T1000 (cell line): Measurements from ENCODE around the gene ARHGAP31.
"Not testable (repeated sequence)": the region's sequence is repeated elsewhere in the genome, so short reads cannot be mapped to it uniquely, and the experiment has no call there.

ENCODE experiments used
- DNase-seq: peaks from one replicate; lab custom pipeline; 2025; ENCODE audit warnings: mixed read lengths; lab: John Stamatoyannopoulos, UW

The ARHGAP31 gene, protein sequence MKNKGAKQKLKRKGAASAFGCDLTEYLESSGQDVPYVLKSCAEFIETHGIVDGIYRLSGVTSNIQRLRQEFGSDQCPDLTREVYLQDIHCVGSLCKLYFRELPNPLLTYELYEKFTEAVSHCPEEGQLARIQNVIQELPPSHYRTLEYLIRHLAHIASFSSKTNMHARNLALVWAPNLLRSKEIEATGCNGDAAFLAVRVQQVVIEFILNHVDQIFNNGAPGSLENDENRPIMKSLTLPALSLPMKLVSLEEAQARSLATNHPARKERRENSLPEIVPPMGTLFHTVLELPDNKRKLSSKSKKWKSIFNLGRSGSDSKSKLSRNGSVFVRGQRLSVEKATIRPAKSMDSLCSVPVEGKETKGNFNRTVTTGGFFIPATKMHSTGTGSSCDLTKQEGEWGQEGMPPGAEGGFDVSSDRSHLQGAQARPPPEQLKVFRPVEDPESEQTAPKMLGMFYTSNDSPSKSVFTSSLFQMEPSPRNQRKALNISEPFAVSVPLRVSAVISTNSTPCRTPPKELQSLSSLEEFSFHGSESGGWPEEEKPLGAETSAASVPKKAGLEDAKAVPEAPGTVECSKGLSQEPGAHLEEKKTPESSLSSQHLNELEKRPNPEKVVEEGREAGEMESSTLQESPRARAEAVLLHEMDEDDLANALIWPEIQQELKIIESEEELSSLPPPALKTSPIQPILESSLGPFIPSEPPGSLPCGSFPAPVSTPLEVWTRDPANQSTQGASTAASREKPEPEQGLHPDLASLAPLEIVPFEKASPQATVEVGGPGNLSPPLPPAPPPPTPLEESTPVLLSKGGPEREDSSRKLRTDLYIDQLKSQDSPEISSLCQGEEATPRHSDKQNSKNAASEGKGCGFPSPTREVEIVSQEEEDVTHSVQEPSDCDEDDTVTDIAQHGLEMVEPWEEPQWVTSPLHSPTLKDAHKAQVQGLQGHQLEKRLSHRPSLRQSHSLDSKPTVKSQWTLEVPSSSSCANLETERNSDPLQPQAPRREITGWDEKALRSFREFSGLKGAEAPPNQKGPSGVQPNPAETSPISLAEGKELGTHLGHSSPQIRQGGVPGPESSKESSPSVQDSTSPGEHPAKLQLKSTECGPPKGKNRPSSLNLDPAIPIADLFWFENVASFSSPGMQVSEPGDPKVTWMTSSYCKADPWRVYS (N-terminal part only)

DNA sequence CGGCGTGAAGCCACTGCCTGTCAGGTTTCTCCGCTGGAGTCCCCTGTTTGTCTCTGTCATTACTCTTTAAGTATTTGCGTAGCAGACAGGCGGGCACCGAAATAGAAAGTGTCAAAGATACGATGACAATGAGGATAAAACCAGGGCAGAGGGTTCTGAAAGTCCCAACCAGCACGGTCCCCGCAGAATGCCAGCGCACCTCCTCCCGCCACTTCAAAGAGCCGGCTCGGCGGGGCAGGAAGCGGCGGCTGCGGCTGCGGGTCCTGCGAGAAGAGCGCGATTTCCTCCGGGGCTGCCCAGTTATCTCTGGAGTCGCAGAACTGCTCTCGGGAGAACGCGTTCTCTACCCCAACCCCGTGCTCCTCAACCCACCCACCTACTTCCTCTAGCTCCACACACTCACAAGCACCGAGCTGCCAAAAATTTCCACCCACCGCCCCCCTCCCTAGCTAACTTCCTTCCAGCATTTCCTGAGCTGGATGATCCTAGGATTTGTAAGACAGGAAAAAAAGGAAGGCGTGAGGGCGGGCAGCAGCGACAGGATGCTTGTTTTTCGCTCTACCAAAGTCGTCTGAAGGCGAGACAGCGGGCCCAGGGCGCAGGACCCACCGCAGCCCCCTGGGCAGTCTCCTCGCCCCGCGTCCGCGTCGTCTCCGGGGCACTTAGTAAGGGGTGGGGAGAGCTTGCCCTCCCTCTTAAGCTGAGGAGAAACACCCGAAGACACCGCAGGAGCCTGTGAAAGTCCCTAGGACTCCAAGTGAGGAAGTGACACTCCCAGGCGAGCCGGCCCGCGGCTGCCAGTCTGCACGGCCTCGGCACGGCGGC is at the start of gene ARHGAP31:
Gene ARHGAP31, plus strand, starts transcription at position 513 of the 825 bp plus-strand sequence. CDS start 522 bp downstream, outside the sequence.
- DNase-seq, result peak; percentile 38

DNA sequence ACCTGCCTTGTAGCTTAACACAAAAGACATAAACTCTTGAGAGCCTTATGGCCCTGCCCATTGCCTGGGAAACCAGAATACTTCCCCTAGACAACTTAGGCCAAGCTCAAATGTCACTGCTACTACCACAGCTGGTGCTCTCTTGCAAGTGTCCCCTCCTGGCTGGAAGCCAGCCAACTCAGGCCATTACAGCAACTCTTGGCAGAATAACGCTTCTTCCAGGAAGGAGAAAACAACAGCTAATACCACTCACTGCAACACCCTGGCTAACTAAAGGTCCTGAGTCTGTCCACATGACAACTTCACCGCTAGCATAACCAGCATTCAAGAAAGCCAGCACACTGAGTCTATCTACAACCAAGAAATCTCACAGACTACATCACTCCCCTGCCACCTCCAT is 48.4 kb upstream of the ARHGAP31 start:
- no peak for DNase-seq

DNA sequence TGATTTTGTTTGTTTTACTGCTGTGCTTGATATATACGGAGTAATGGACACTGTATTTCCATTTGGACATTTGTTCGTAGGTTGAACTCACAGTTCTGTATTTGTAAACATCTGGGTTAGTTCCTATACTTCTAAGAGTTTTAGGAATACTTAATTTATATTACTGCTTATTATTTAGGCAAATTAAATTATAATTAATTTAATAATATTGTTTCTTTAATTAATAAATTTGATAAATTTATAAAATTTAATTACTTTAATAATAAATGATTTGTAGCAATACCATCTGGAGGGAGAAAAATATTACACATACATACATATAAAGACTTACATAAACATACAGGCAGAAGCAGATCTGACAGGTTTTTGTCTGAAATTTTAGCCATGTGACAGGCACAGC is 39.0 kb upstream of the ARHGAP31 start:
- DNase-seq, result no peak

DNA sequence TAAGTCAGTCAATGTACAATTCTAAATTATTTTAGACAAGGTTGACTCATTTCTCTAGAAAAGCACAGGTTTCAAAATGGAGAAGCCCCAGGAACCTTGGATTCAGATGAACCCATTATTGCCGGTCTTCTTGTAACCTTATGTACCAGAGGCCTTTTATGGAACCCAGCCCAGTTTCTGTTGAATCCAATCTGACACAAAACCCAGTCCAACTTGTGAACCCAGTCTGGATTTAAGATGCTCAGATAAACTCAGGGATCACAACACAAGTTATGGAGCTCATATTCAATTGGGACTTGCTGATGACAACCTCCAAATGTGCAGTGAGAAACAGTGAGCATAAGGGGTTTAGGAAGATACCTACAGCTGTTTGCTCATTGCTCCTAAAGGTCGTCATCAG is 37.1 kb upstream of the ARHGAP31 start:
- DNase-seq, result no peak

DNA sequence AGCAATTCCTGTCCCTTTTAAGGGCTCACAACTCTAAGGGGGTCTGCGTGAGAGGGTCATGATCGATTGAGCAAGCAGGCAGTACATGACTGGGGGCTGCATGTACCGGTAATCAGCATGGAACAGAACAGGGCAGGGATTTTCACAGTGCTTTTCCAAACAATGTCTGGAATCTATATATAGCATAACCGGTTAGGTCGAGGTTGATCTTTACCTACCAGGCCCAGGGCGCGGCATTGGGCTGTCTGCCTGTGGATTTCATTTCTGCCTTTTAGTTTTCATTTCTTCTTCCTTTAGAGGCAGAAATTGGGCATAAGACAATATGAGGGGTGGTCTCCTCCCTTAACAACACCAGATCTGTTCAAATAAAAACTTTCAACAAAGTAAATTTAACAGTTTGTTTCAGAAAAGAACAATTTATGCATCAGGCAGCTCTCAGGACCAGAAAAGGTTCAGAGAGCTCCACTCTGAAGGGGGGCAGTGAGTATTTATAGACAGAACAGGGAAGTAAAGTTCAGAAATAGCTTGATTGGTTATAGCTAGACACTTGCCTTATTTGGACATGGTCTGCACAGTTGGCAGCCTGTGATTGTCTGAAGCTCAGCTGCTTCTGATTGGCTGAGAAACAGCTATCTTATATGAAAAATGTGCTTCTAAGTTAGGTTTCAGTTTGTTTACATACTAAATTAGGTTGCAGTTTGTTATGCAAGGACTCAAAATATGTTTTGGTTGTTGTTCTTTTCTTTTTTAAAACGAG is 36.4 kb upstream of the ARHGAP31 start:
- no peak for DNase-seq

DNA sequence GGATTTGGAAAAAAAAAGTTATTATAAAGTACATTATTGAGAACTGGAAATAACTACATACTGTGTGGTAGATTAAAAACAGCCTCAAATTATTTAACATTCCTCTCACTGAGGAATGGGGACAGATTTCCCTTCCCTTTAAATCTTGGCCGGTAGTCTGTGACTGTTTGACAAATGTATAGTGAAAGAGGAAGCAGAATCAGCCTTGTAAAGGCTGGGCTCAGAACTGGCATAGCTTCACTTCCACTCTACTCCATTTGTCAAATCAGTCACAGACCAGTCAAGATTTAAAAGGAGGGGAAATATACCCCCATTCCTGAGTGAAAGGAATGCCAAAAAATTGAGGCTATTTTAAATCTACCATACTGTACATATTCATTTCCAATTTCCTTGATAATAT is 35.3 kb upstream of the ARHGAP31 start:
- no peak for DNase-seq

DNA sequence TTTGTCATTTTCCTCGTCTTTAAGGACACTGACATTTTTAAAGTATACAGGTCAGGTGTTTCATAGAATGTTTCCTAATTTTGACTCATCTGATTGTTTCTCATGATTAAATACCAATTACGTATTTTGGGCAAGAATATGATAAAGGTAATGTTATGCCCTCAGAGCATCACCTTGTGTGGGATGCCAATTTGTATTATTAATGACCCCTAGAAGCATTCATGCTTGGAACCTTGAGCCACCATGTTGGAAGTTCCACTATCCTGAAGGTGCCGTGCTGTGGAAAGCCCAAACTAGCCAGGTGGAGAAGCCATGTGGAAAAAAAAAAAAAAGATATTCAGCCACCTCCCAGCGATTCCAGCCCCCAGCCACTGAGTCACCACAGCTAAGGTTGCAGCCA is 34.4 kb upstream of the ARHGAP31 start:
- no peak for DNase-seq

DNA sequence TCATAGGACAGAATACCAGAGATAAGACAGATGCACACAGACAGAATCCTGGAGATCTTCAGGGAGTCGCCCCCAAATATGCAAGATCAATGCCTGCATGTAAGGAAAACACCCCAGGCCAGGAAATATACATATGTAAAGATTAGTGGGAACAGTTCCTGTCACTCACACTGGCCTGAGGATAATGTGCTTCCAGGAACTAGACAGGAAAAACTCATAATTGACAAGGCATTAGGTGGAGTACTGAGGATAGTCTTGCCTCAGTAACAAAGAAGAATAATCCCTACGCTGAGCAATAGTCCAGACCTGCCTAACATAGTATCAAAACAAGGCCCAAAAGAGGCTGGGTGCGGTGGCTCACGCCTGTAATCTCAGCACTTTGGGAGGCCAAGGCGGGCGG is 33.1 kb upstream of the ARHGAP31 start:
- DNase-seq, result no peak

DNA sequence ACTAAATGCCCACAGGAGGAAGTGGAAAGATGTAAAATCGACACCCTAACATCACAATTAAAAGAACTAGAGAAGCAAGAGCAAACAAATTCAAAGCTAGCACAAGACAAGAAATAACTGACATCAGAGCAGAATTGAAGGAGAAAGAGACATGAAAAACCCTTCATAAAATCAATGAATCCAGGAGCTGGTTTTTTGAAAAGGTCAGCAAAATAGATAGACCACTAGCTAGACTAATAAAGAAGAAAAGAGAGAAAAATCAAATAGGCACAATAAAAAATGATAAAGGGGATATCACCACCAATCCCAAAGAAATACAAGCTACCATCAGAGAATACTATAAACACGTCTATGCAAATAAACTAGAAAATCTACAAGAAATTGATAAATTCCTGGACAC is 24.0 kb upstream of the ARHGAP31 start:
- not testable (repeated sequence) for DNase-seq

DNA sequence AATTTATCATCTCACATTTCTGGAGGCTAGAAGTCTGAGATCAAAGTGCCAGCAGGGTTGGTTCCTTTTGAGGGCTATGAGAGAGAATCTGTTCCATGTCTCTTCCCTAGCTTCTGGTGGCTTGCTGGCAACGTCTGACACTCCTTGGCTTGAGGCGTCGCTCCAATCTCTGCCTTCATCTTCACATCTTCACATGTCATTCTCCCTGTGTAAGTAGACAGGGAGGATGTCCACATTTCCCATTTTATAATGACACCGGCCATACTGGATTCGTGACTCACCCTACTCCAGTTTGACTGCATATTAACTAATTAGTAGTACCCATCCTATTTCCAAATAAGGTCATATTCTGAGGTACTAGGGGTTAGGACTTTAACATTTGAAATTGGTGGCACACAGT is 17.5 kb upstream of the ARHGAP31 start:
- DNase-seq, result no peak

DNA sequence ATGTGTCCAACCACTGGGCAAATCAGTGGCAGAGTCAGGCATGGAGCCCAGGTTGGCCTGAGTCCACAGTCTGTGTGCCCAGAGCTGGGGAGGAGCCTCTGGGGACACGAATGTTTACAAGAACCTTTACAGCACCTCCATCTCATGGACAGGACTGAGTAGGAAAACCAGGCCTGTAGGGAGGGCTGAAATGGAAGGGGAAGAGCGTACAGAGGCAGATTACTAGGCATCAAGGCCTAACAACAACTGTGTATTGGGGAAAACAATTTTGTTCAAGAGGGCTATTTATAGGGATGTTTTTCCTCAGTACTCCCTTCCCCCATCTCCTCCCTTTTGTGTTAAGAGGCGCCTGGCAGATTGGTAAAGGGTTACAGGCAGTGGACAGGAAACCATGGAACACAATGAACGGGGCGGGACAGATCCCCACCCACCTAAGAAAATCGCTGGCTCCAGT is 15.1 kb upstream of the ARHGAP31 start:
- DNase-seq, result no peak

DNA sequence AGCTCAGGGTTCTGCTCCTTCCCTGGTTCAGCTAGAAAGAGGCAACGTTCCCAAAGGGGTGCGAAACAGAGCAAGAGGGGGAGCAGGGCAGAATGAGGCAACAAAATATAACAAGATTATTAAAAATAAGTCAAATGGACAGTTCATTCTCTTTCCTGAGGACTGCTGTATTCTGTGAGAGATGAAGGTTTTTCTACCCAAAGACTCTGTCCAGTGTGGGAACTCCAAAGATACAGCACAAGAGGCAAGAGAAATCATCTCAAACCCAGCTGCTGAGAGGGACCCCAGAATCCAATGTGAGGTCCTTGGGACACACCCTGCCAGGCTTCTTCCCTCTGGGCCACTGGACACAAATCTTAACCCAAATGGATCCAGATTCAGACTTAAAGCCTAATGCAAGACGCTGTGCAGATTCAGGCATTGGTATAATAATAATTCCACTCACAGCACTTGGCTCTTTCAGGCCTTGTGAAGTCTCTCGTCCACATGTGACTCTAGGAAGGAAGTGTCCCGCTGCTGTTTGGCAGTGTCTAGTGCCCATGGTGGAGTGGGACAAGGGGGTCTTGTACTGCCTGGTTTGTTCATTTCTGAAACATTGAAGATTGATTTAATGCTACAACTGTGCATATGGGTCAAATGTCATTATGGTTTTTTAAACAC is 14.5 kb upstream of the ARHGAP31 start:
- DNase-seq, result no peak

DNA sequence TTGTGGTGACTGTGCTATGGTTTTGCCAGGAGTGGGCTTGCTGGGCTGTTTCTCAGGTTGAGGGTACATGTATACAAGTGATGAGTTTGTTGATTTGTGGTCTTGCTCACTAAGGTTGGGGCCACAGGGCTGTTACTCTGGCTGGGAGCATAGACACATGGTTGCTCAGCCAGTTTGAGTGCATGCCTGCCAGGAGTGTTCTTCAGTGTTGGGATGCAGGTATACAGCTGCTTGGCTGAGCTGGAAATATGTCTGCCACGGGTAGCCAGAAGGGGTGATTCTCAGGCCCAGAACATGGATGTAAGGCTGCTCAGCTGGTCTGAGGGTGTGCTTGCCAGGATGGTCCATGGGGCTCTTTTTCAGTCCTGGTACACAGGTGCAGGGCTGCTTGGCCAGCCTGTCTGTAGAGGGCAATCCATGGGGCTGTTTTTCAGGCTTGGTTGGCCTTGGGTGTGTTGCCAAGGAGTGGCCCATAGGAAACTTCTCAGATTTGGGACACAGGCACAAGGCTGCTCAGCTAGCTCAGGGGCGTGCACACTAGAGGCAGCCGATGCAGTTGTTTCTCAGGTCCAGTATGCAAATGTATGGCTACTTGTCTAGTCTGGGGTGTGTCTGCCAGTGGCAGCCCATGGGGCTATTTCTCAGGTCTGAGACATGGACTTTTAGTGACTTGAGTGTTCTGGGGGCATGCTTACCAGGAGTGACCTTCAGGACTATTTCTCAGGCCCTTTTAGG is 5.3 kb upstream of the ARHGAP31 start:
- no peak for DNase-seq

DNA sequence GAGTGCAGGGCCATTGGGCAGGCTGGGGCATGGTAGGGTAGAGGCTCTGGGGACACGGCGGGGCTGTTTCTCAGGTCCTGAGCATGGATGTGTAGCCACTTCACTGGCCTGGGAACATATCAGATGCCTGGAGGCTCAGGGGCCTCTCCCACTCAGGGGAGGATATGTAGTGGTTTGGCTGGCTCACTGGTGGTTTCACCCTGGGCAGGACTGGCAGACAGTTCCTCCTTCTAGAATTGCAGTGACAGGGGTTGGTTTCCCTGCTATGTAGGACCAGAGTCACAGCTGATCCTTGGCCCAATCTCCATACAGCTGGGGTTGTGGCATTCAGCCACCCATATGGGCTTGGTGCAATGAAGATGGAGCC is 4.8 kb upstream of the ARHGAP31 start:
- DNase-seq, result no peak

DNA sequence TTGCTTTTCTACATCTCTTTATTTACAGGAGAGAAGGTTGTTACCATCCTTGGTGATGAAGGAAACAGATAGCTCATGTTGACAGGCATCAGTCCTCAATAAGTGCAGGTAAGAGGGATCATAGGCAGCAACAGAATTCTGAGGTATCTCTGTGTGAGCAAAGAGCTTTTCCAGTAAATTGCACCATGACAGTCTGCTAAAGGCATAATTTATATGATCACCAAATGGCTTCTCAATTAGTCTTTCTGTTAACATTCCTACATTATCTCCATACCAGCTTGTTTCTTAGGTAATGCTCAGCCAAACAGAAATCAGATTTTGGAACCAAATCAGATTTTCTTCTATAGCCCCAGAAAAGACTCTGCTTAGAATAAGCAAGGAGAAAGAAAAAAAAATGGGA is 3.6 kb upstream of the ARHGAP31 start:
- DNase-seq, result no peak

DNA sequence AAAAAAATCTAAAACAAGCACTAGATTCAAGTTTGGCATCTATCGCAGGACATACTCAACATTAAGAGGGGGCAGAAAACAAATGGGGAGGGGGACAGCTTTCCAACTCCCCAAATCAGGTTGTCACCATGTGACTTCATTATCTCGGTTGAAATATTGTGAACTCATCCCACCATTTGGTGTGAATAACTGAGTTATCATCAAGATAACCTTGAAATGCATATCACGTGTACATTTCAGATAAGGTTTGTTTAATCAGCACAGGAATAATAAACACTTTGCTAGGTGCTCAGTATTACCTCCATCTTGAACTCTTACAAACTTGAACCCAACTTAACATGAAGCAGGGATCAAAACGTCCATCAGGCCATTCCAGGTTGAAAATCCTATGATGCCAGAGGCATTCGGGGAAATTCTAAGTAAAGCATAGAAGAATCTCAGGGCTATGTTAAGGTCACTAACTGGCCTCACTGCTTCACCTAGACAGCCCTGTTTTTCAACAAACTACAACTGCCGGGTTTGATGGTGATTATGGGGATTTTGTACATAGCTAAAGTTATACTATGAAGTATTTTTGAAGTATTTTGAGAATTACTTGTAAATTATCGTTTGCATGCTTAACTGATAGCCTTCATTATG is 3.0 kb upstream of the ARHGAP31 start:
- no peak for DNase-seq

DNA sequence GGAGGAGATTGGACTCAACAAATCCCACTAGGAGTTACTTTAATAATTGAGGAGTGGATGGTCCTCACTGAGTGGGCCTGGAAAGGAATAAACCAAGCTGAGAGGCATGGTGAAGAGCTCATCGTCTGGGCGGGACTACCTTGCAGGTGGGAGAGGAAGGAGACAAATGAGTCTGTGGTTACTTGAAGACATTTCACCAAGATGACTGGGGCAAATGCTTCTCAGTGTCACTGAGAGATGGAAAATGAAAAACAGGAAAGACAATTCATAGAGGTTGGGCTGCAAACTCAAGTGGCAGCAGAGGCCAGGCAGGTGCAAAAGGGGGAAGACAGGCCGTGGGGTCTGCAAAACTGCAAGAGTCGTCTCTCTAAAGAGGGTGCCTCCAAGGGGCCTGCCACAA is 1.5 kb upstream of the ARHGAP31 start:
- DNase-seq, result no peak

DNA sequence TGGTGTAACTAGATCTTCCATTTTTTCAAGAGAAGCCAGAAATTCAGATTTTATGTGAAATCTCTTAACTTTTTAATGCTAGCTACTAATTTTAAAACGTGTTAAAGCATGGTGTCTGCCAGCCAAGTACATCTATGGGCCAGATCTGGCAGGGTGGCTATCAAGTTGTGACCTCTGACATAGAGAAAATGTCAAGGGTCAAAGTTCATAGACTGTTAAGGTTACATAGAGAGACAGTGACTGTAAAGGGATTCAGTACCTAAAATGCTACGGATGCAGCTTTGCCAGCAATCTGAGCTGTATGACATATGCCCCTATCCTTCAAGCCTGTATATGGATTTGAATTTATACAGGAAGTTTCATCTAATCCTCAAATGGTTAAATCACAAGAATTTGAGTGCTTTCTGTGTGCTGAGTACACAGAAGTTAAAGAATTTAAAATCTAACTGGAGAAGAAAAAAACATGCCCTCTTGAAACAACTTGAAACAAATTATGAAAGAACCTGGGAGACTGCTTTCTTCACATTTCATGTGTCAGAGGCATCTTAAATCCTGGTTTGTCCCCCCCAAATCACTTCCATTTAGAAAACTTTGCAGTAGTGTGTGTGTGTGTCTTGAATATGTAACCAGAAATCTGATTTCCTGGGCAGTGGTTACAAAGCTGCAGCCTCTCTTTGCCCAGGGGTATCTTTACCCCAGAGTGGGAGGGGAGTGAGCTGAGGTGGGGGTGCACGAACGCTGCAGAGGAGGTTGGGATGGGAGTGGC is 895 bp upstream of the ARHGAP31 start:
- DNase-seq, result no peak
